HEK293T (cell line): ENCODE results near the gene SHISAL1.

Experiments used
- BHLHE40 ChIP-seq: fragments of 450-650 bp; IDR thresholded peaks from 2 replicates; pipeline ENCODE4 v1.6.1; 2016; ENCODE audit warnings: mild to moderate bottlenecking, moderate library complexity, borderline replicate concordance
- ELF4 ChIP-seq: fragments of 450-650 bp; IDR thresholded peaks from 2 replicates; pipeline ENCODE4 v1.6.1; 2017; ENCODE audit warnings: antibody characterized with exemption
- FOXM1 ChIP-seq: fragments of 450-650 bp; IDR thresholded peaks from 2 replicates; pipeline ENCODE4 v1.6.1; 2017; ENCODE audit warnings: mild to moderate bottlenecking, borderline replicate concordance
- LEF1 ChIP-seq: fragments of 450-650 bp; IDR thresholded peaks from 2 replicates; pipeline ENCODE4 v1.6.1; 2017; ENCODE audit warnings: mild to moderate bottlenecking, borderline replicate concordance
- NFRKB ChIP-seq: fragments of 450-650 bp; IDR thresholded peaks from 2 replicates; pipeline ENCODE4 v1.6.1; 2016; ENCODE audit warnings: mild to moderate bottlenecking, moderate library complexity
- ZNF384 ChIP-seq: fragments of 450-650 bp; IDR thresholded peaks from 2 replicates; pipeline ENCODE4 v1.6.1; 2016

DNA sequence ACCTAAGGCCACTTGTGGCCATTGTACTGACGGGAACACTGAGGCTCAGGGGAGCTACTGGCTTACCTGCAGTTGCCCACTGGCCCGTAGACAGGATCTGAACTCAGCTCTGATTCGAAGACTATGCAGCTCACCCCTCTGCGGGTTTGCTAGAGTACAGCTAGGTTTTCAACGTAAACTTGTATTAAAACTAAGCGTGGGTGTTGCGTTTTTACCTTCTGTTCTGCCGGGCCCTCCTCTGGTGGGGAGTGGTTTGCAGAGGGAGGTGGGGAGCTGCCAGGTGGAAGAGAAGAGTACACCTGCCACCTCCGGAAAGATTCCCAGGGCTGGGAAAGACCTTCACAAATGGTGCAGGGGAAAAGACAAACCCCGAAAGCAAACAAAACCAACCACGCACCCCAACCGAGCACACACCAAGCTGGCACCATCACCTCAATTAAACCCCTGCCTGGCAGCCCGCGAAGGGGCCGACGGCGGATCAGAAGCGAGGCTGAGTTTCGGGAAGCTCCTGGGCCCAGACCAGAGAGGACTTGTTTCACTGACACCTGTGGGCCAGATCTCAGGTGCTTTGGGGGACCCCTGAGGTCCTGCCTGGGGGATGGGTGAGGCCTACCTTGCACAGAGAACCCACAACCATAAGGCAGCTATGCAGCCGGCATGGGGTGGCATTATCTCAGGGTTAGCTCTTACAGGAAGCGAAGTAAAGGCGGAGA is 37.7 kb downstream of the SHISAL1 start:
- TF ChIP-seq LEF1 (no peak), NFRKB (no peak), ZNF384 (no peak), FOXM1 (no peak), ELF4 (no peak), BHLHE40 (no peak)
